CD14-positive monocyte (primary cell): Measurements from ENCODE around the gene STIP1. TPM values are rescaled to one million over a fixed set of nuclear protein-coding genes. Genes with fewer than 3 reads are reported as not detected.
A peak's percentile ranks its signal among the peaks of the same experiment; 100 is the strongest.
"Not testable (repeated sequence)": the region's sequence is repeated elsewhere in the genome, so short reads cannot be mapped to it uniquely, and the experiment has no call there.

Source experiments
- DNase-seq, 3 donors: peaks; one replicate each; pipeline ENCODE4 v3.0.0-alpha.2; 2011 to 2022
- H2AFZ ChIP-seq: 2 replicates; pipeline ENCODE4 v1.6.0; 2012; ENCODE audit warnings: mild to moderate bottlenecking, low read depth, low read length, inconsistent platforms; ENCODE audit not compliant: insufficient read depth, poor library complexity, severe bottlenecking
- H3K27ac ChIP-seq, 2 donors: 1 replicate in 1 of 2; 2 replicates in 1 of 2; pipeline ENCODE4 v1.5.1; 2012 to 2013; ENCODE audit warnings: low read length in 2 of 2, control low read depth in 1 of 2, inconsistent platforms in 1 of 2, low read depth in 1 of 2, mild to moderate bottlenecking in 1 of 2
- H3K27me3 ChIP-seq, 2 donors: one replicate each; pipeline versions ENCODE4 v1.6.0 to v1.6.1; 2011 to 2013; ENCODE audit warnings: low read length in 2 of 2; ENCODE audit not compliant: control insufficient read depth in 2 of 2, insufficient read depth in 2 of 2
- H3K36me3 ChIP-seq, 2 donors: replicated peaks in 1 of 2; 1 replicate in 1 of 2; 2 replicates in 1 of 2; pipeline versions ENCODE4 v1.5.1 to v1.6.1; 2012 to 2013; ENCODE audit warnings: low read length in 2 of 2, control low read depth in 1 of 2, inconsistent platforms in 1 of 2, mild to moderate bottlenecking in 1 of 2; ENCODE audit not compliant: insufficient read depth in 2 of 2, control insufficient read depth in 1 of 2
- H3K4me1 ChIP-seq, 2 donors: 1 replicate in 1 of 2; 2 replicates in 1 of 2; pipeline versions ENCODE4 v1.5.1 to v1.6.1; 2012 to 2013; ENCODE audit warnings: low read length in 2 of 2, control low read depth in 1 of 2, inconsistent platforms in 1 of 2, mild to moderate bottlenecking in 1 of 2, moderate library complexity in 1 of 2; ENCODE audit not compliant: insufficient read depth in 2 of 2, control insufficient read depth in 1 of 2
- H3K4me2 ChIP-seq: replicated peaks from 2 replicates; pipeline ENCODE3; 2012; ENCODE audit warnings: low read length, moderate library complexity, mild to moderate bottlenecking; ENCODE audit not compliant: poor library complexity, severe bottlenecking; ENCODE audit errors: extremely low read depth
- H3K4me3 ChIP-seq, 3 experiments: fragments of 200-600 bp in 1 of 3; sonication (generic) in 1 of 3; replicated peaks in 1 of 3; 1 replicate in 2 of 3; 2 replicates in 1 of 3; pipeline ENCODE4 v1.5.1; 2011 to 2013; ENCODE audit warnings: low read length in 3 of 3, mild to moderate bottlenecking in 3 of 3, control low read depth in 2 of 3, low read depth in 2 of 3, inconsistent platforms in 1 of 3, moderate library complexity in 1 of 3
- H3K79me2 ChIP-seq: 2 replicates; pipeline ENCODE4 v1.6.0; 2012; ENCODE audit warnings: mild to moderate bottlenecking, control low read depth, inconsistent platforms, low read length, moderate library complexity; ENCODE audit not compliant: insufficient read depth
- H3K9ac ChIP-seq: 2 replicates; pipeline ENCODE4 v1.6.0; 2017; ENCODE audit warnings: low read length, mild to moderate bottlenecking; ENCODE audit not compliant: insufficient read depth, poor library complexity, severe bottlenecking
- H3K9me3 ChIP-seq, 2 donors: replicated peaks in 1 of 2; 1 replicate in 1 of 2; 2 replicates in 1 of 2; pipeline versions ENCODE4 v1.5.1 to v1.6.1; 2012 to 2013; ENCODE audit warnings: low read length in 2 of 2, control low read depth in 1 of 2; ENCODE audit not compliant: control insufficient read depth in 1 of 2, insufficient read depth in 1 of 2
- H4K20me1 ChIP-seq: 2 replicates; pipeline ENCODE4 v1.6.0; 2012; ENCODE audit warnings: mild to moderate bottlenecking, low read length, control low read depth, moderate library complexity; ENCODE audit not compliant: insufficient read depth
- H3K27ac Mint-ChIP-seq, 7 donors: one replicate each; pipeline ENCODE4 v1.8.0; 2020; ENCODE audit warnings: mild to moderate bottlenecking in 7 of 7, mixed read lengths in 7 of 7, moderate library complexity in 6 of 7, inconsistent platforms in 2 of 7
- H3K27me3 Mint-ChIP-seq, 3 donors: one replicate each; pipeline ENCODE4 v1.8.0; 2021 to 2022; ENCODE audit warnings: low read depth in 3 of 3, mild to moderate bottlenecking in 3 of 3, mixed read lengths in 3 of 3, moderate library complexity in 3 of 3, inconsistent platforms in 1 of 3
- H3K36me3 Mint-ChIP-seq, 2 donors: one replicate each; pipeline ENCODE4 v1.8.0; 2020; ENCODE audit warnings: mixed read lengths in 2 of 2, inconsistent platforms in 1 of 2, mild to moderate bottlenecking in 1 of 2
- H3K4me1 Mint-ChIP-seq: one replicate; pipeline ENCODE4 v1.8.0; 2020; ENCODE audit warnings: mild to moderate bottlenecking, mixed read lengths
- H3K4me3 Mint-ChIP-seq, 2 donors: one replicate each; pipeline ENCODE4 v1.8.0; 2020; ENCODE audit warnings: mild to moderate bottlenecking in 2 of 2, mixed read lengths in 2 of 2, moderate library complexity in 1 of 2
- H3K9me3 Mint-ChIP-seq, 7 donors: one replicate each; pipeline ENCODE4 v1.8.0; 2020 to 2022; ENCODE audit warnings: mixed read lengths in 7 of 7, mild to moderate bottlenecking in 6 of 7, moderate library complexity in 6 of 7, inconsistent platforms in 2 of 7
- CTCF ChIP-seq: fragments of 200-600 bp; IDR thresholded peaks from one replicate; pipeline ENCODE4 v1.8.0; 2022; ENCODE audit warnings: antibody characterized with exemption, mild to moderate bottlenecking
- WGBS: methylation state at CpG from one replicate; pipeline ENCODE4 v1.1.5; 2013; ENCODE audit warnings: missing lambda C conversion rate; ENCODE audit not compliant: insufficient coverage; 5-methylcytosine and 5-hydroxymethylcytosine counted together
- intact Hi-C, 2 donors: fragments of 100-400 bp; cut with micrococcal nuclease; formaldehyde crosslinking; loops; one replicate each; pipeline versions ENCODE4 v1.15.0 to v1.15.1; 2023
- polyA plus RNA-seq, 3 donors: library from polyadenylated mRNA; depleted of rRNA in 1 of 3; unstranded in 2 of 3; stranded (reverse) in 1 of 3; fragments of 300-500 nt in 2 of 3; fragments of >200 nt in 1 of 3; fragmentation: Illumina TruSeq in 2 of 3; gene quantifications; 1 replicate in 2 of 3; 2 replicates in 1 of 3; pipeline ENCODE4 v1.2.3, GENCODE V29; 2012 to 2021

Gene STIP1
- polyA plus RNA-seq, 3 donors, result 44.5 to 52.0 (median 51.1) TPM

- intact Hi-C loops, result no loop called here
- DNase-seq, result peak; percentile 86 to 97 (median 91)
- peaks cover 10 to 12% of the 10 kb centered on the region in 2 donors for H3K36me3 ChIP-seq
- Mint-ChIP-seq H3K27me3 (peaks cover 3 to 10% (median 7%) of the 10 kb centered on the region in 3 donors), H3K27ac (peak overlapping the region in 6 of 7 donors; percentile 78 to 88 (median 84)), H3K4me1 (peaks cover 46% of the 10 kb centered on the region), H3K36me3 (peaks cover 13 to 14% of the 10 kb centered on the region in 2 donors), H3K4me3 (peak overlapping the region; percentile 85 to 89), H3K9me3 (no peaks in the 10 kb centered on the region)
- H3K79me2 ChIP-seq, result peaks cover 40% of the 10 kb centered on the region
- peak overlapping the region; percentile 45 to 86 (median 51) for H3K4me3 ChIP-seq
- peak overlapping the region; percentile 11 to 92 for H3K27ac ChIP-seq
- TF ChIP-seq CTCF, result no peak
- H2AFZ ChIP-seq, result no peak overlapping the region
- WGBS, result 0% methylated on average over 43 of the region's 46 CpGs
- peak overlapping the region; percentile 91 for H3K4me2 ChIP-seq
- no peaks in the 10 kb centered on the region for H4K20me1 ChIP-seq
- no peaks in the 10 kb centered on the region for H3K27me3 ChIP-seq
- H3K9ac ChIP-seq, result peak overlapping the region; percentile 76
- H3K9me3 ChIP-seq, result no peaks in the 10 kb centered on the region
- H3K4me1 ChIP-seq, result peaks cover 49 to 68% of the 10 kb centered on the region in 2 donors
Observed at GRCh38 chr11:64245797-64246620, 60.0 kb downstream of the STIP1 start.

GRCh38 chr11:64246621-64246870 is 60.6 kb downstream of the STIP1 start:
- H3K9me3 Mint-ChIP-seq, H3K9me3 ChIP-seq, intact Hi-C loops, H4K20me1 ChIP-seq, H3K27me3 ChIP-seq, DNase-seq, H2AFZ ChIP-seq, H3K27ac ChIP-seq: not testable (repeated sequence)
- 0% methylated on average over 43 of the region's 43 CpGs for WGBS
- Histone ChIP-seq H3K9ac (peak overlapping the region; percentile 76), H3K4me1 (peaks cover 51 to 72% of the 10 kb centered on the region in 2 donors), H3K79me2 (peaks cover 39% of the 10 kb centered on the region), H3K4me3 (peak overlapping the region; percentile 45 to 94 (median 86)), H3K4me2 (peak overlapping the region; percentile 93), H3K36me3 (peaks cover 10 to 12% of the 10 kb centered on the region in 2 donors)
- Mint-ChIP-seq H3K4me1 (peaks cover 46% of the 10 kb centered on the region), H3K27ac (peak overlapping the region in 1 of 7 donors; percentile 83), H3K36me3 (peaks cover 13 to 14% of the 10 kb centered on the region in 2 donors), H3K27me3 (peaks cover 3 to 10% (median 7%) of the 10 kb centered on the region in 3 donors), H3K4me3 (peak overlapping the region; percentile 83 to 87)
